Measurements from ENCODE around the gene DPH1.

DPH1 gene

DNA sequence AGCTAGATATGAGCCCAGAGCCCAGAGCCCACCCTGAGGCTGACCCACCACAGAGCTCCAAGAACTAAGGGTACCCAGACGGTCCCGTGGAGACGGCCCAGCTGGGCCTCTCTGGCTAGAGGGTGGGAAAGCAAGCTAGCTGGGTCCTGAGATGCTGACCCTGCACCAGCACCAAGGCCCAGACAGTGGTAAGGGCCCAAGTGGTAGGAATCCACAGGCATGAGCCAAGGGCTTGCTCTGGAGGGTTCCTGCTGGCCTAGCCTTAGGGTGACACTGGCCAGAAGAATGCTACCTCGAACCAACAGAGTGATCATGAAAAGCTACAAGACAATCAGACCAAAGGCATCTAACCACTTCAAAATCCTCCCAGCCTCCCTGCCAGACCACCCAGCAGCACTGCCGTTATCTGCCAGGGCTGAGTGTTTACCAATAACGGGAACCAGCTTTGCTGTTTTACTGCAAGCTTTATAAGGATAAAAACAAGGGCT lies 38.1 kb downstream of the DPH1 start:
- no peaks in the 10 kb centered on the region for H3K9me3 ChIP-seq (ENCODE audit: insufficient read depth, low read depth, low read length)
- H3K27me3 ChIP-seq (ENCODE audit: insufficient read depth, low read length) = no peaks in the 10 kb centered on the region
- H3K4me1 ChIP-seq (ENCODE audit: insufficient read depth, low read length) = peaks cover 8% of the 10 kb centered on the region
- H3K36me3 ChIP-seq (ENCODE audit: insufficient read depth, low read depth, low read length) = peaks cover 21% of the 10 kb centered on the region; the same call in 1 of the 2 replicates
- no peak overlapping the region for H3K27ac ChIP-seq (ENCODE audit: low read length)
- H3K9ac ChIP-seq (ENCODE audit: low read depth, low read length) = no peak overlapping the region
- H3K4me3 ChIP-seq (ENCODE audit: low read length) = no peak overlapping the region

DNA sequence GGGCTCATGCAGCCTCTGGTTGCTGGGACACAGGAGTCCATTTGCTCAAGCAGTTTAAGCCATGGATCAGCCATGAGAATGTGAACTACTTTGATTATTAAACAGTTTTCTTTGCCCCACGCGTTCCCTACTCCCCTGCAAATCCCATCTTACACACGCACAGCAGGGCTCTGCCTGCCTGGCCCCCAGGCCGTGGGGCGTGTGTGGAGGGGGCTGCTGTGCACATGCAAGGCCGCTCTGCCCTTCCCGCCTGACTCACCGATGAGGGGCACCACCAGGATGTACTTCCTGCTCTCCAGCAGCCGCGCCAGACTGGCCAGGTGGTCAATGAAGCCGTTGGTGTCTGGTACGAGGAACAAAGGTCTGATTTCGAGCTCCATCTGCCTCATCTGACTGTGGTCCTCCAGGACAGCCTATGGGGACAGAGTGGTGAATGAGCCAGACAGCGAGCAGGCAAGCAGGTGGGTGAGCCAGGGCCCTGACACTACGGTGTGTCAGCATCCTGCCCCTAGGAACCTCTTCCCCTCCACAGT lies 38.6 kb downstream of the DPH1 start:
- Histone ChIP-seq H3K9me3 (ENCODE audit: insufficient read depth, low read depth, low read length) (no peaks in the 10 kb centered on the region), H3K9ac (ENCODE audit: low read depth, low read length) (no peak overlapping the region), H3K27ac (ENCODE audit: low read length) (no peak overlapping the region), H3K36me3 (ENCODE audit: insufficient read depth, low read depth, low read length) (peaks cover 16% of the 10 kb centered on the region; the same call in 1 of the 2 replicates), H3K4me3 (ENCODE audit: low read length) (no peak overlapping the region), H3K27me3 (ENCODE audit: insufficient read depth, low read length) (no peaks in the 10 kb centered on the region), H3K4me1 (ENCODE audit: insufficient read depth, low read length) (peaks cover 4% of the 10 kb centered on the region)

DNA sequence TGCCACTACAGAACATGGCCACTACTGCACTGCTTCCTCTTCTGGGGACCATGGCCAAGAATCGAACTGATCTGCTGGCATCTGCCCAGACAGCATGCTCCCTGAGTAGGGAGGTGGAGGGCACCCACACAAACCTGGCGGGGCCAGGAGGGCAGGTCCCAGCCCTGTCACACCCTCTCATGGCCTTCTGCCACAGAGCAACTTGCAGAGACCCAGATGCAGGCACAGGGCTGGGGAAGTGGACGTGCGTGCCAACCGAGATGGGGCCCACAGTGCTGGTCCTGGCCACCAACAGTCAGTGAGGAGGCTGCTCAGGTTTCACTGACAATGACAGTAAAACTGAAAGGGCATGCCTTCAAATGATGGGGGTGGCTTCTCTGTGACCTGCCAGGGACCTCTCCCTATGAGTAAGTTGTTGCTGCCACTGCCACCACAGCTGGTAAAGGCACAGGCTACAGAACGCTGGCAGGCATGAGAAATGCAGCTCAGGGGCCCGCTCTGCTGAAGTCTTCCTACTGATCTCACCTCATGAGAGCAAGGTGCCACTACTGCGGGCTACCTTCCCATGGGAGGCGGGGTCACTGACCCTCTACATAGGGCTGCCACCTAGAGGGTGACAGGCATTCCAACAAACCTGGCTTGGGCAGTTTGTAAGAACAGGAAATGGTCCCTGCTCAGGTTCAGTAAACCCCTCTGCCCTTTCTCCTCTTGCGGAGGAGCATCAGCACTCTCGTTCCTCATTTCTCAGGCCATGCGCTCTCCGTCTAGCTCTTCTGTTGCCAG lies 40.5 kb downstream of the DPH1 start:
- H3K9ac ChIP-seq (ENCODE audit: low read depth, low read length) = no peak overlapping the region
- peaks cover 12% of the 10 kb centered on the region; the same call in 1 of the 2 replicates for H3K36me3 ChIP-seq (ENCODE audit: insufficient read depth, low read depth, low read length)
- no peak overlapping the region for H3K4me3 ChIP-seq (ENCODE audit: low read length)
- no peaks in the 10 kb centered on the region for H3K9me3 ChIP-seq (ENCODE audit: insufficient read depth, low read depth, low read length)
- no peak overlapping the region for H3K27ac ChIP-seq (ENCODE audit: low read length)
- H3K4me1 ChIP-seq (ENCODE audit: insufficient read depth, low read length) = peaks cover 6% of the 10 kb centered on the region; the same call in 1 of the 2 replicates
- no peaks in the 10 kb centered on the region for H3K27me3 ChIP-seq (ENCODE audit: insufficient read depth, low read length)

DNA sequence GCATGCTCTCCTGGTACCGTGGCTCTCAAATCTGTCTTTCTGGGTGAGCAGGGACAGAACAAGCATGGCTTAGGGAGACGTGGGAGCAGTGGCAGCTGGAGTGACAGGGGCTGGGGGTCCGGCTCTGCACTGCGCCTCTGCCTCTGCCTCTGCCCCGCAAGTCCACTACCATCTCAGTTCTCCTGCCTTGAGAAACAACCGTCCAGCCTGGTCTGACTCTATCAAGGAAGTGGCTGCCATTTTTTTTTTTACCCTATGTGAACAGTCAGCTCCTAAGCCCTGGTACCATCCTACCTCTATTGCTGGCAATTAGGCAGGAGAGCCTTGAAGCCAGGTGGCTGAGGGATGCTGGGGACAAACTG lies 41.1 kb downstream of the DPH1 start:
- no peaks in the 10 kb centered on the region for H3K27me3 ChIP-seq (ENCODE audit: insufficient read depth, low read length)
- H3K9me3 ChIP-seq (ENCODE audit: insufficient read depth, low read depth, low read length) = no peaks in the 10 kb centered on the region
- no peak overlapping the region for H3K4me3 ChIP-seq (ENCODE audit: low read length)
- peaks cover 8% of the 10 kb centered on the region for H3K4me1 ChIP-seq (ENCODE audit: insufficient read depth, low read length)
- H3K27ac ChIP-seq (ENCODE audit: low read length) = no peak overlapping the region
- H3K36me3 ChIP-seq (ENCODE audit: insufficient read depth, low read depth, low read length) = peaks cover 10% of the 10 kb centered on the region; the same call in 1 of the 2 replicates
- H3K9ac ChIP-seq (ENCODE audit: low read depth, low read length) = no peak overlapping the region

DNA sequence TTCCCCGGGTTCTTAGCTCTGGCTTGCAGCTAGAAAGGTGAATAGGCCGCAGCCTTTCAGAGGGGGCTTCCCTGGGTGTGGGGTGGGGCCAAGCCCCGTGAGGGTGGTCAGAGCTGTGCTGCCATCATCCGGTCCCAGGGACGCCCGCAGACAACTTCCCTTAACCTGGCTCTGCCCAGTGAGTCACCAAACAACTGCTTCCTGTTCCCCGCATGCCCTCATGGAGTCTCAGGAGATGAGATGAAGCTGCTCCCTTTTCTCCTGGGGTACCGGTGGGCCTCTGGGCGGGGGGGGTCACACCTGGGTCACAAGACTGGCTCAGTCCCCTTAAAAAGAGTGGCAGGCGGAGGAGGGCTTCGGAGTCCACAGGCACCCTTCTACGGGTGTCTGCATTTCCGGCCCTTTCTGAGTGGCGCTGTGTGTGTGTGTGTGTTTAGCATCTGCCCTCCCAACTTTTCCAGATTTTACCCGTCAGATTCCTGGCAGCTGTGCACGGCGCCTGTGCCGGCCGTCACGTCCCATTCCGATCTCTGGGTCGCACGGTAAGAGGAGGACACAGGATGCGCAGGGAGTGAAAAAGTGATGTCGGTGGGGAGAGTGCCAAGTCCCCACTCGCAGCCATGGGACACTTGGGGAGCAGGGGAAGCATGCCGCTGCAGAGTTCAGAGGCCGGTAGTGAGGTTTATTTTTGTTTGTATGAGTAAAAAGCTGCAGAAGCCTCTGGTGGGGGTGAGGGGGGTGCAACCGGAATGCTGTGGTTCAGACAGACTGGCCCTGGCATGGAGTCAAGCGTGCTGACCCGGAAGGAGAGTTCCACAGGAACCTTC lies 41.7 kb downstream of the DPH1 start:
- Histone ChIP-seq H3K27ac (ENCODE audit: low read length) (no peak overlapping the region), H3K4me3 (ENCODE audit: low read length) (no peak overlapping the region), H3K27me3 (ENCODE audit: insufficient read depth, low read length) (no peaks in the 10 kb centered on the region), H3K4me1 (ENCODE audit: insufficient read depth, low read length) (peaks cover 8% of the 10 kb centered on the region), H3K36me3 (ENCODE audit: insufficient read depth, low read depth, low read length) (peaks cover 5% of the 10 kb centered on the region; the same call in 1 of the 2 replicates), H3K9ac (ENCODE audit: low read depth, low read length) (no peak overlapping the region), H3K9me3 (ENCODE audit: insufficient read depth, low read depth, low read length) (no peaks in the 10 kb centered on the region)

DNA sequence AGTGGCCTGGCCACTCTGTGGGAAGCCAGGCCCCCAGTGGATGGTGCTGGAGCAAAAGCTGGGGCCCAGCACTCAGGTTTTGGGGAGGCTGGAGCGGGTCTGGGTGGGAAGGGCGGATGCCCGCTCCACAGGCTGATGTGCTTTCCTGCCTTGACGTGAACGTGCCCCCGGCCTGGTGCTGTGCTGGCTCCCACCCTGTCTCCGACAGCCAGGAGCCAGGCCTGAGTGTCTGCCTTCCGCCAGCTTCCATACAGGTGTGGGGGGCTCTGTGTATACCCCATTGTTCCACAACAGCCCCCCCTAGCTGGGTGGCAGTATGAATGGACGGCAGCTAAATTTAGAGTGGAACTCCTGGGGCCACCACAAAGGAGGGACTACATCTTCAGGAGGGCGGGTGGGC lies 45.0 kb downstream of the DPH1 start:
- Histone ChIP-seq H3K9ac (ENCODE audit: low read depth, low read length) (no peak overlapping the region), H3K27ac (ENCODE audit: low read length) (no peak overlapping the region), H3K27me3 (ENCODE audit: insufficient read depth, low read length) (no peaks in the 10 kb centered on the region), H3K4me3 (ENCODE audit: low read length) (no peak overlapping the region), H3K36me3 (ENCODE audit: insufficient read depth, low read depth, low read length) (peaks cover 14% of the 10 kb centered on the region), H3K9me3 (ENCODE audit: insufficient read depth, low read depth, low read length) (no peaks in the 10 kb centered on the region), H3K4me1 (ENCODE audit: insufficient read depth, low read length) (peaks cover 8% of the 10 kb centered on the region)

DNA sequence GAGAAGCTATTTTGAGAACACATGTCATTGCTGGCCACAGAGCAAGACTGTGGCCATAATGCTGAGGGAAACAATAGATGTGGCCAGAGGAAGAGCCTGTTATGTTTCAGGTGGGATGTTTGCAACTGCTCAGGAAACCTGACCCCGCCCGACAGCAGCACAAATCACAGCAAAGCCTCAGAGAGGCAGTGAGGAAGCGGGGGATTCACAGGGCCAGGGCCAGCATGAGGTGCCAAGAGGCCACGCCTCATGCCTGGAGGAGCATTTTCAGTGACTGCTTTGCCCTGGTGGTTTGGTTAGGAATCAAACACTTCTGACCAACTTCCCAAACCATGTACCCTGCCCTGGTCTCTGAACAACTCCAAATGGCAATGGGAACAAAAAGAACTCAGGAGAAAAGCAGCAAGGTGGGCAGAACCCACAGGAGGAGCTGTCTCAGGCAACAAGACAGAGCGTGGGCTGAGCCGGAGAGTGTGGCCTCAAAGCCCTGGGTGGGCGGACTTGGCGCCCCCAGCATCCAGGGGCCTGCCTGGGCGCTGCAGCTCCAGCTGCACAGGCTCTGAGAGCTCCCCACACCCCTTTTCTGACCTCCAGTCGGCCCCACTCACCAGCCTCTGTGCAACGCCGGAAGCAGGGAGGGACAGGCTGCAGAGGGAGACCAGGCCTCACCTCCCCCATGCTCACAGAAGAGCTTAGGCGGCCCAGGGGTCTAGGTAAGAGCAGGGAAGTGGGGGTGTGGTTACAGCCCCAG lies 45.6 kb downstream of the DPH1 start:
- Histone ChIP-seq H3K4me1 (ENCODE audit: insufficient read depth, low read length) (peaks cover 8% of the 10 kb centered on the region), H3K36me3 (ENCODE audit: insufficient read depth, low read depth, low read length) (peaks cover 14% of the 10 kb centered on the region), H3K27me3 (ENCODE audit: insufficient read depth, low read length) (no peaks in the 10 kb centered on the region), H3K9ac (ENCODE audit: low read depth, low read length) (no peak overlapping the region), H3K9me3 (ENCODE audit: insufficient read depth, low read depth, low read length) (no peaks in the 10 kb centered on the region), H3K27ac (ENCODE audit: low read length) (no peak overlapping the region), H3K4me3 (ENCODE audit: low read length) (no peak overlapping the region)

DNA sequence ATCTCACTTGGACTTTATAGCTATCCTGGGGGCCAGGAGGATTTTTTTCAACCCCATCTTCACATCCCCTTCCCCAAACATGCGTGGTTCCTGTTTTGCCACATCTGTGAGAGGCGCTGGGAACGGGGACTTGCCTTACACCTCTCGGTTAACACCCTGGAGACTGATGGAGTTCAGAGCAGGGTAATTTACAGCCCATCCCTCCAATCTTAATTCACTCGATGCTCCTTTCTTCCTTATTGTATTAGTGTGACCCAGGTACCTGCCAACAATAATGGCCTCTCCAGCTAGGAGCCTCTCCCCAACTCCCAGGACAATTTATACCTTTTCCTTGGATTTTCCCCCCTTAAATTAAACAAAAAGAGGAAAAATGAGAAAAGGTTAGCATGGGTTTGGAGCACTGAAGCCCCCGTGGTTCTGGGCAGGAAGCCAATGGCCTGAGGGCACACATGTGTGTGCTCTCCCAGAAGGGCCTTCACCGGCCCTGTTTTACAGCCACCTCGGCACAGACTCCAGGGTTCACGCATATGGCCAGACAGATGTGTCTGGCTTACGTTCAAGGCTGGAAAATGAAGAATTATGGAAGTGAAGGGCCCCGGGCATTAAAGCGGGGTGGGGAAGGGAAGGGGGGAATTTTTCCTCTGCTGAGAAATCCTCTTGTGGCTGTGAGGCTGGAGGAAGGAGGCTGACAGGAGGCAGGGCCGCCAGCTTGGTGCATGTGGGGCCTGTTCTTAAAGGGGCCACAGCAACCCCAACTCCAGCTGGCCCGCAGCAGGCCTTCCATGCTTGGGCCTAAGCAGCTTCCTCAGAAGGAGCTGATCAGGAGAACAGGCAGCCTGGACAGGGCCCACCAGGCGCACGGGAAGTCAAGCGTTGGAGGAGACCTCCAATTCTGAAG lies 46.4 kb downstream of the DPH1 start:
- peaks cover 4% of the 10 kb centered on the region for H3K4me1 ChIP-seq (ENCODE audit: insufficient read depth, low read length)
- H3K36me3 ChIP-seq (ENCODE audit: insufficient read depth, low read depth, low read length) = peaks cover 21% of the 10 kb centered on the region
- H3K4me3 ChIP-seq (ENCODE audit: low read length) = no peak overlapping the region
- H3K9ac ChIP-seq (ENCODE audit: low read depth, low read length) = no peak overlapping the region
- H3K9me3 ChIP-seq (ENCODE audit: insufficient read depth, low read depth, low read length) = no peaks in the 10 kb centered on the region
- H3K27me3 ChIP-seq (ENCODE audit: insufficient read depth, low read length) = no peaks in the 10 kb centered on the region
- no peak overlapping the region for H3K27ac ChIP-seq (ENCODE audit: low read length)

DNA sequence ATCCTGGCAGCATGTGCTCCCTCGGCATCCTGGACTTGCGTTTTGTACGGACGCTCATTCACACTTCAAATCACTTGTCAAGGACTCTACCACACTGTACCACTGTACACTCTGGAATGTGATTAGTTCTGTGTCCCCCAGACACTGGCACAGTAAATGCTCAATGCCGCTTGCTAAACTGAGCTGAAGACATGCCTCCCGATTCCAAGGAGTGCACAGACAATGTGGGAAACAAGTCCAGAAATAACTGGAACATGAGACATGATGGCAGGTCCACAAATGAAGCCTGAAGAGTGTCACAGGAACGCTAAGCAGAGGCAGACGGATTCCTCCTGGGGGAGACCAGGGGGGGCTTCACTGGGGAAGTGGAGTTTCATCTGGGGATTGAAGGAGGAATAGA lies 47.1 kb downstream of the DPH1 start:
- Histone ChIP-seq H3K36me3 (ENCODE audit: insufficient read depth, low read depth, low read length) (peaks cover 27% of the 10 kb centered on the region), H3K4me3 (ENCODE audit: low read length) (no peak overlapping the region), H3K9ac (ENCODE audit: low read depth, low read length) (no peak overlapping the region; the same call in 1 of the 2 replicates), H3K4me1 (ENCODE audit: insufficient read depth, low read length) (peaks cover 4% of the 10 kb centered on the region), H3K27me3 (ENCODE audit: insufficient read depth, low read length) (no peaks in the 10 kb centered on the region), H3K9me3 (ENCODE audit: insufficient read depth, low read depth, low read length) (no peaks in the 10 kb centered on the region), H3K27ac (ENCODE audit: low read length) (no peak overlapping the region)

DNA sequence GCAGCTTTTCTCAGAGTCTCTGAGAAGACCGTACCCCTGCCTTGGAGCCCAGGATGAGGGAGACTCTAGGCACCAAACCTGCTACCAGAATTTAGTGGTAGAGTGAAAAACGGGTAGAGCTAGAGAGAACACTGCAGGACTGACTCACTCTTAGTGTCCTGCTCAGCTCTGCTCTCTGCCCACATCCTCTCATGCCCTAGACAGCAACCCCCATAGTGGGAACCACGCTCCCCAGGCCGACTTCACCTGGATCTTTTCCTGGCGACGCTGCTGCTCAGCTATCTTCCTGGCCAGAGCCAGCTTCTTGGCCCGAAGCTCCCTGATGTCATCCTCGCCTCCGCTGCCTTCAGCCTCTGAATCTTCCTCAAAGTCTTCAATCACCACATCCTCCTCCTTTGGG lies 51.6 kb downstream of the DPH1 start:
- Histone ChIP-seq H3K36me3 (ENCODE audit: insufficient read depth, low read depth, low read length) (peaks cover 27% of the 10 kb centered on the region), H3K9me3 (ENCODE audit: insufficient read depth, low read depth, low read length) (no peaks in the 10 kb centered on the region), H3K4me3 (ENCODE audit: low read length) (no peak overlapping the region), H3K27ac (ENCODE audit: low read length) (no peak overlapping the region), H3K27me3 (ENCODE audit: insufficient read depth, low read length) (no peaks in the 10 kb centered on the region), H3K9ac (ENCODE audit: low read depth, low read length) (no peak overlapping the region), H3K4me1 (ENCODE audit: insufficient read depth, low read length) (no peaks in the 10 kb centered on the region)
